ENCODE measurements around the gene DCTN1. TPM values are rescaled to one million over a fixed set of nuclear protein-coding genes. Genes with fewer than 3 reads are reported as not detected.
A peak's percentile ranks its signal among the peaks of the same experiment; 100 is the strongest.

The DCTN1 gene
- polyA plus RNA-seq, 1 experiment, result 193 TPM

- H3K4me3 ChIP-seq (ENCODE audit: low read depth, low read length), result no peak overlapping the region
- TF ChIP-seq CTCF (IDR thresholded peaks at IDR 0.05; ENCODE audit: insufficient read depth, low read depth, low read length), result 0 out of 2 replicates have a peak, but pooled peaks have one; percentile 16
- no peaks in the 10 kb centered on the region for H3K36me3 ChIP-seq (ENCODE audit: control insufficient read depth, insufficient read depth, low read length)
- DNase-seq (ENCODE audit: low read depth), result no peak
- CTCF ChIA-PET, result interaction anchor here (0.6 kb wide), 1 partner anchor 48 kb away, joined by 3 read pairs; no protein-coding TSS in a partner anchor
- H3K27me3 ChIP-seq (ENCODE audit: control insufficient read depth, insufficient read depth, low read length), result no peaks in the 10 kb centered on the region
- POLR2A ChIA-PET, result no interaction called here
These were observed 36.7 kb upstream of the DCTN1 start for GRCh38 chr2:74416778-74417177.

- Histone ChIP-seq H3K27me3 (ENCODE audit: control insufficient read depth, insufficient read depth, low read length) (no peaks in the 10 kb centered on the region), H3K36me3 (ENCODE audit: control insufficient read depth, insufficient read depth, low read length) (no peaks in the 10 kb centered on the region), H3K4me3 (ENCODE audit: low read depth, low read length) (no peak overlapping the region)
- DNase-seq (ENCODE audit: low read depth), result no peak
- no peak for TF ChIP-seq CTCF (IDR thresholded peaks at IDR 0.05; ENCODE audit: insufficient read depth, low read depth, low read length)
- CTCF ChIA-PET, result interaction anchor here (0.7 to 2.2 kb wide), 3 partner anchors 12 to 170 kb away, joined by 3 to 10 read pairs (median 3); no protein-coding TSS in a partner anchor
- POLR2A ChIA-PET, result no interaction called here
These were observed 35.8 kb upstream of the DCTN1 start for GRCh38 chr2:74415762-74416395.

DNA sequence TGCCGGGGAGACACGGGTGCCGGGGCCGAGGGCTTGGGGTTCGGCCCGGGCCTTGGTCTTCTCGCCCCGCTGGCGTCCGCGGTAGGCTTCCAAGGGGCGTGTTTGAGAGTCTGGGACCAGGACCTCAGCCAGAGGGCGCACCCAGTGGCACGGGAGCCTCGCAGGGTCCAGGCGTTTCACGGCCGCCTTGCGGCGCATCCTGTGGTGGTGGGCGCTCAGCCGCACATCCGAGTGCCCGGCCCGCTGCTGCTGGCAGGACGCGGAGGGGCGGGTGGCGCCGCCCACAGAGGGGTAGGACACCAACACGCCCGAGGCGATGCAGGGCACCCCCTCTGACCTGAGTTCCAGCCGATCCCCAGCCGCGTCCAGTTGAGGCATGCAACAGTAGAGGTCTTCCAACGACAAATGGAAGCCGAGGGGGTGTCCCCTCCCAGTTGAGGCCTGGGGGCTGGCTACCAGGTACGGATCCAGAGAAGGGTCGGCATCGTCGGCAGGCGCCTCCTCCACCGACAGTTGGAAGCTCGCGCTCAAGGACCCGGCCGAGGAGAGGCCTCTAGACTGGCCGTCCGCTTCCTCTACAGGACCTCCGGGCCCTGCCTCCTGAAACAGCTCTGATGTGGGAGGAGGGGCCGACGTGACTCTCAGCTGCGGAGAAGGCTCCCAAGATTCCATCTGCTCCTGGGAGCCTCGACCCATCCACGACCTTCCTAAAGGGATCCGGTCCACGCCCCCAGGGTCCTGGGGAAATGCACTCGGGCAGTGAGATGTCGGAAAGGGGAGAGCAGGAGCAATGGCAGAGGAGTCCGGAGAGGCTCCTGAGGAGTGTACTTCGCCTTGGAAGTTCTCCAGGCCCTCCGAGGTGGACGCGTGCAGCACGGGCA lies 35.0 kb upstream of the DCTN1 start:
- Histone ChIP-seq H3K4me3 (ENCODE audit: low read depth, low read length) (peak overlapping the region; percentile 34), H3K27me3 (ENCODE audit: control insufficient read depth, insufficient read depth, low read length) (no peaks in the 10 kb centered on the region), H3K36me3 (ENCODE audit: control insufficient read depth, insufficient read depth, low read length) (no peaks in the 10 kb centered on the region)
- ChIA-PET POLR2A (no interaction called here), CTCF (interaction anchor here (1.1 to 2.2 kb wide), 3 partner anchors 14 to 171 kb away, joined by 3 to 10 read pairs (median 3); no protein-coding TSS in a partner anchor)
- no peak for DNase-seq (ENCODE audit: low read depth)
- peak; percentile 38 for TF ChIP-seq CTCF (IDR thresholded peaks at IDR 0.05; ENCODE audit: insufficient read depth, low read depth, low read length)

- TF ChIP-seq CTCF (IDR thresholded peaks at IDR 0.05; ENCODE audit: insufficient read depth, low read depth, low read length), result no peak
These were observed 34.3 kb upstream of the DCTN1 start for GRCh38 chr2:74414441-74414840.

More at GRCh38 chr2:74414441-74414840, 34.3 kb upstream of the DCTN1 start:
- no peak for DNase-seq (ENCODE audit: low read depth)
- no peaks in the 10 kb centered on the region for H3K36me3 ChIP-seq (ENCODE audit: control insufficient read depth, insufficient read depth, low read length)
- no peaks in the 10 kb centered on the region for H3K27me3 ChIP-seq (ENCODE audit: control insufficient read depth, insufficient read depth, low read length)
- ChIA-PET POLR2A (interaction anchor here (0.6 kb wide), 1 partner anchor 13 kb away, joined by 5 read pairs; no protein-coding TSS in a partner anchor), CTCF (interaction anchor here (1.3 to 2.2 kb wide), 3 partner anchors 14 to 590 kb away, joined by 3 to 10 read pairs (median 3); no protein-coding TSS in a partner anchor)
- H3K4me3 ChIP-seq (ENCODE audit: low read depth, low read length), result peak overlapping the region; percentile 34

Data from BJ (cell line).